ENCODE results near the gene ERMP1.
A peak's percentile ranks its signal among the peaks of the same experiment; 100 is the strongest.

Gene ERMP1

GRCh38 chr9:5840788-5841187 is 7.9 kb upstream of the ERMP1 start:
- TF ChIP-seq EZH2phosphoT487 (IDR thresholded peaks at IDR 0.05; ENCODE audit: borderline replicate concordance) = no peak
- TF ChIP-seq, protein P1, sequence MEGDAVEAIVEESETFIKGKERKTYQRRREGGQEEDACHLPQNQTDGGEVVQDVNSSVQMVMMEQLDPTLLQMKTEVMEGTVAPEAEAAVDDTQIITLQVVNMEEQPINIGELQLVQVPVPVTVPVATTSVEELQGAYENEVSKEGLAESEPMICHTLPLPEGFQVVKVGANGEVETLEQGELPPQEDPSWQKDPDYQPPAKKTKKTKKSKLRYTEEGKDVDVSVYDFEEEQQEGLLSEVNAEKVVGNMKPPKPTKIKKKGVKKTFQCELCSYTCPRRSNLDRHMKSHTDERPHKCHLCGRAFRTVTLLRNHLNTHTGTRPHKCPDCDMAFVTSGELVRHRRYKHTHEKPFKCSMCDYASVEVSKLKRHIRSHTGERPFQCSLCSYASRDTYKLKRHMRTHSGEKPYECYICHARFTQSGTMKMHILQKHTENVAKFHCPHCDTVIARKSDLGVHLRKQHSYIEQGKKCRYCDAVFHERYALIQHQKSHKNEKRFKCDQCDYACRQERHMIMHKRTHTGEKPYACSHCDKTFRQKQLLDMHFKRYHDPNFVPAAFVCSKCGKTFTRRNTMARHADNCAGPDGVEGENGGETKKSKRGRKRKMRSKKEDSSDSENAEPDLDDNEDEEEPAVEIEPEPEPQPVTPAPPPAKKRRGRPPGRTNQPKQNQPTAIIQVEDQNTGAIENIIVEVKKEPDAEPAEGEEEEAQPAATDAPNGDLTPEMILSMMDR (conservative IDR thresholded peaks at IDR 0.05; ENCODE audit: low read length) = no peak
- no peaks in the 10 kb centered on the region for H3K36me3 ChIP-seq (ENCODE audit: insufficient read depth, low read length)
- no peak overlapping the region for H3K4me3 ChIP-seq (ENCODE audit: low read length, poor library complexity, severe bottlenecking)
- no peaks in the 10 kb centered on the region for H3K9me2 ChIP-seq (replicated peaks; ENCODE audit: low read depth, low read length)
- no peaks in the 10 kb centered on the region for H4K20me1 ChIP-seq (ENCODE audit: insufficient read depth, low read length, poor library complexity, severe bottlenecking)
- H3K9me3 ChIP-seq (ENCODE audit: insufficient read depth, low read depth, low read length) = no peaks in the 10 kb centered on the region
- H3F3A ChIP-seq (ENCODE audit: low read depth) = peaks cover 17% of the 10 kb centered on the region
- H2AFZ ChIP-seq (ENCODE audit: low read length) = no peak overlapping the region
- no peak overlapping the region for H3K4me2 ChIP-seq (ENCODE audit: low read depth, low read length, poor library complexity, severe bottlenecking)
- H3K9ac ChIP-seq (ENCODE audit: low read depth, low read length, poor library complexity, severe bottlenecking) = no peak overlapping the region
- H3K27me3 ChIP-seq (ENCODE audit: insufficient read depth, low read length, poor library complexity, severe bottlenecking) = no peaks in the 10 kb centered on the region
- H3K79me2 ChIP-seq (ENCODE audit: insufficient read depth, low read length) = no peaks in the 10 kb centered on the region
- peaks cover 58% of the 10 kb centered on the region for H3K4me1 ChIP-seq (ENCODE audit: insufficient read depth, low read length, poor library complexity, severe bottlenecking)

- no peaks in the 10 kb centered on the region for H3K36me3 ChIP-seq (ENCODE audit: insufficient read depth, low read length)
- no peaks in the 10 kb centered on the region for H3K9me3 ChIP-seq (ENCODE audit: insufficient read depth, low read depth, low read length)
- no peak overlapping the region for H2AFZ ChIP-seq (ENCODE audit: low read length)
- H3K4me3 ChIP-seq (ENCODE audit: low read length, poor library complexity, severe bottlenecking) = no peak overlapping the region
- no peaks in the 10 kb centered on the region for H3K79me2 ChIP-seq (ENCODE audit: insufficient read depth, low read length)
- no peaks in the 10 kb centered on the region for H3K9me2 ChIP-seq (replicated peaks; ENCODE audit: low read depth, low read length)
- H3K9ac ChIP-seq (ENCODE audit: low read depth, low read length, poor library complexity, severe bottlenecking) = no peak overlapping the region
- peaks cover 11% of the 10 kb centered on the region; the same call in 1 of the 2 replicates for H3F3A ChIP-seq (ENCODE audit: low read depth)
- no peak for TF ChIP-seq EZH2phosphoT487 (IDR thresholded peaks at IDR 0.05; ENCODE audit: borderline replicate concordance)
- TF ChIP-seq, protein P1 (conservative IDR thresholded peaks at IDR 0.05; ENCODE audit: low read length) = no peak
- H3K4me1 ChIP-seq (ENCODE audit: insufficient read depth, low read length, poor library complexity, severe bottlenecking) = peaks cover 50% of the 10 kb centered on the region
- H4K20me1 ChIP-seq (ENCODE audit: insufficient read depth, low read length, poor library complexity, severe bottlenecking) = no peaks in the 10 kb centered on the region
- H3K27me3 ChIP-seq (ENCODE audit: insufficient read depth, low read length, poor library complexity, severe bottlenecking) = no peaks in the 10 kb centered on the region
- H3K4me2 ChIP-seq (ENCODE audit: low read depth, low read length, poor library complexity, severe bottlenecking) = peak overlapping the region; percentile 2
Measured at GRCh38 chr9:5839572-5839902, 6.6 kb upstream of the ERMP1 start.

DNA sequence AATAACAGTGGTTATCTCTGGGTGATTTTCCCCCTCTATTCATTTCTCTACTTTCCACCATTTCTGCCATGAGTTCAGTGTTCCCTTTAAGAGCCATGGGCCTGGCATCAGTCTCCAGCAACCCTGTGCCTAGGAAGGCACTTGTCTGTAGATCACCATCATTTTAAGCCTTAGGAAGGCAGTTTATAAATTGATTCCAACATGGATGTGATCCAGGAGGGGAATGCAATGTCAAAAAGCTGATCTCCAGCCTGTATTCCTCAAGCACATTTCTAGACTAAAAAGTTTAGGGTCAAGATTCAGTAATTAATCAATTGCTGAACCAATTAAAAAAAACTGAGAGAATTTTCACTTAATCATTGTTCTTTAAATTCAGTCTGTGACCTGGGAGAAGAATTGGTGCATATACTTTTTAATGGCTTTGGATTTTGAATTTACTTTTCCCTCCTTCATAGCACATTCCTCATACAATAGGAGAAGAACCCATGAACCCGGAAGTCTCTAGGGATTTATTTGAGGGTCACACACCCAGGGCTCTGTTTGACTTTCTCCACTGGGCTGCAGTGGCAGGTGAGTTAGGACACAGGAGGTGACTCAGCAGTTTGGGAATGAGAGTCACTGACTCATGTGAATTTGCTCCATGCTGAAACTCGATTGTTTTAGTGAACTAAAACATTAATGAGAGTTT is 6.1 kb upstream of the ERMP1 start:
- Histone ChIP-seq H3K79me2 (ENCODE audit: insufficient read depth, low read length) (no peaks in the 10 kb centered on the region), H3K9me2 (replicated peaks; ENCODE audit: low read depth, low read length) (no peaks in the 10 kb centered on the region), H3K4me2 (ENCODE audit: low read depth, low read length, poor library complexity, severe bottlenecking) (peak overlapping the region; percentile 2), H3K4me3 (ENCODE audit: low read length, poor library complexity, severe bottlenecking) (no peak overlapping the region), H3K9me3 (ENCODE audit: insufficient read depth, low read depth, low read length) (no peaks in the 10 kb centered on the region), H3K27me3 (ENCODE audit: insufficient read depth, low read length, poor library complexity, severe bottlenecking) (no peaks in the 10 kb centered on the region), H2AFZ (ENCODE audit: low read length) (no peak overlapping the region), H3K36me3 (ENCODE audit: insufficient read depth, low read length) (no peaks in the 10 kb centered on the region), H4K20me1 (ENCODE audit: insufficient read depth, low read length, poor library complexity, severe bottlenecking) (no peaks in the 10 kb centered on the region), H3K4me1 (ENCODE audit: insufficient read depth, low read length, poor library complexity, severe bottlenecking) (peaks cover 45% of the 10 kb centered on the region), H3K9ac (ENCODE audit: low read depth, low read length, poor library complexity, severe bottlenecking) (no peak overlapping the region), H3F3A (ENCODE audit: low read depth) (peaks cover 7% of the 10 kb centered on the region; the same call in 1 of the 2 replicates)
- TF ChIP-seq, protein P1 (conservative IDR thresholded peaks at IDR 0.05; ENCODE audit: low read length) = no peak
- TF ChIP-seq EZH2phosphoT487 (IDR thresholded peaks at IDR 0.05; ENCODE audit: borderline replicate concordance) = no peak

All from Loucy (cell line).